HG02763 (cell line): ENCODE results near the gene CD37.
"Not testable (repeated sequence)": the region's sequence is repeated elsewhere in the genome, so short reads cannot be mapped to it uniquely, and the experiment has no call there.

Experiments
- ATAC-seq: cut with Tn5 transposase; IDR thresholded peaks from one replicate; pipeline ENCODE4 v1.9.1; 2021; ENCODE audit warnings: mild to moderate bottlenecking, moderate library complexity; ENCODE audit not compliant: unreplicated experiment

Gene CD37

GRCh38 chr19:49373174-49373573 lies 38.0 kb downstream of the CD37 start:
- not testable (repeated sequence) for ATAC-seq

DNA sequence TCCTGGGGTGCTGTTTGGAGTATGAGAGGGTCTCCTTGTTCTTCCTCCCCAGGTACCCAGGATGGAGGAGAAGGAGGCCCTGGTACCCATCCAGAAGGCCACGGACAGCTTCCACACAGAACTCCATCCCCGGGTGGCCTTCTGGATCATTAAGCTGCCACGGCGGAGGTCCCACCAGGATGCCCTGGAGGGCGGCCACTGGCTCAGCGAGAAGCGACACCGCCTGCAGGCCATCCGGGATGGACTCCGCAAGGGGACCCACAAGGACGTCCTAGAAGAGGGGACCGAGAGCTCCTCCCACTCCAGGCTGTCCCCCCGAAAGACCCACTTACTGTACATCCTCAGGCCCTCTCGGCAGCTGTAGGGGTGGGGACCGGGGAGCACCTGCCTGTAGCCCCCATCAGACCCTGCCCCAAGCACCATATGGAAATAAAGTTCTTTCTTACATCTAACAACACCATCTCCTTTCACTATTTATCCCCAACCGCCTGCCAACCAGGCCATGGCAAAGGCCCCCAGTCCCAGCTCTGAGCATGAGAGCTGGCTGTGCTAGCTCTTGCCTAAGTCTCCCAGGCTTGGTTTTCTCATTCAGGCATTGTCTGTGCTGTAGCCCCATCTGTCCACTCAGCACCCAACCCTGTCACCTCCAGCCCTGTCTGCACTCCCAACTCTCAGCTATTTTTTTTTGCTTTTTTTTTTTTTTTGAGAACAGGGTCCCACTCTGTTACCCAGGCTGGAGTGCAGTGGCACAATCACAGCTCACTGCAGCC lies 39.6 kb downstream of the CD37 start:
- ATAC-seq = no peak

- no peak for ATAC-seq
Measured at GRCh38 chr19:49378512-49378911, 43.3 kb downstream of the CD37 start.

DNA sequence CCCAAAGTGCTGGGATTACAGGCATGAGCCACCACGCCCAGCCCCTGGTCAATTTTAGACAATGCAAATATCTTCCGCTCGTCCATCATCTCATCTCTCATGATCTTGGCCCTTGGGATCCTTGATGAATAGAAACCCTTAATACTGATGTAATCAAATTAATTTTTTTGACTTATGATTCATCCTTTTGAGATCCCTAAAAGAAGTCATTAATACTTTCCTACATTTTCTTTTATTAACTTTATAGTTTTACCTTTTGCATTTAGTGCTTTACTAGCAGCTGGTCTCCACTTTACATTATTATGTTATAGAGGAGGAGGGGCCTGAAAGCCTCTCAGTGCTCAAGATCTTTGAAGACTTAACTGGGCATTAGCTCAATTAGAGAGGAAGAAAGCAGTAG lies 45.2 kb downstream of the CD37 start:
- ATAC-seq = no peak

- ATAC-seq = no peak
Measured at GRCh38 chr19:49382639-49383038, 47.4 kb downstream of the CD37 start.

DNA sequence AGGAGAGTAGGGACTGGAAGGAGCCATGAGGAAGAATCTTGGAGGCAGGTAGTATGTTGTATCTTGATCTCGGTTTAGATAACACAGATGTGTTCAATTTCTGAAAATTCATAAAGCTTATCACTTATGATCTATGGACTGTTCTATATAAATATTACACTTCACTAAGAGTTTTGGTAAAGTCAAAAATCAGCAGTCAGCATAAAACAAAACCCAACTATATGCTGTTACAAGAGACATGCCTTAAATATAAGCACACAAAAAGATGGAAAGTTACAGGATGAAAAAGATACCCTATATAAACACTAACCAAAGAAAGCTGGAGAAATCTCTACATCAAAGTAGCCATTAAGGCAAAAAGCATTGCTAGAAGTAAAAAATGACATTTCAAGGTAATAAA lies 48.4 kb downstream of the CD37 start:
- no peak for ATAC-seq

GRCh38 chr19:49387936-49388372 lies 52.7 kb downstream of the CD37 start, which contains the start of gene KASH5:
Gene KASH5 (plus strand): TSS chr19:49388249. CDS start chr19:49390884, 2,635 bp downstream.
- no peak for ATAC-seq

DNA sequence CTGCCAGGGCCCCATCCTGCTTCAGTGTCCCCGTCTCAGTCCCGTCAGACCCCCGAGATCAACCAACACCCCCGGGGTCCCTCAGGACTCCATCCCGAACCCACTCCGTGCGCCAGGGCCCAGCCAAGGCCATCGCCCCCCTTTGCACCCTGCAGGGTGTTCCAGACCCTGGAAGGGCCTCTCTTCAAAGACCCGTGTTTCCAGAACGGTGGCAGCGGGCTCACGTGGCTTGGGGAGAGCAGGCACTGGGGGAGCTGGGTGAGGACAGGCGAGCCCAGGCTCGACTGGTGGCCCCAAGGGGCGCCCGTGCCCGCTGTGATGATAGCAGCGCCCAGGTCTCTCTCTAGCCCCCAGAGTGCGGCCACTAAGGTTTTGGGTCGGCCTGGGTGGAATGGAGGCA lies 54.2 kb downstream of the CD37 start:
- no peak for ATAC-seq
